GM23338 (cell line): ENCODE results near the gene C5orf47. TPM values are rescaled to one million over a fixed set of nuclear protein-coding genes. Genes with fewer than 3 reads are reported as not detected.

Experiments
- ATAC-seq: fragments of 200-7000 bp; cut with Tn5 transposase; 3 replicates; pipeline ENCODE4 v1.9.1; 2020
- DNase-seq: peaks from one replicate; pipeline ENCODE4 v3.0.0-alpha.2; 2015; ENCODE audit warnings: low spot score
- H2AFZ ChIP-seq: fragments of 200-600 bp; sonication (generic); 2 replicates; pipeline ENCODE4 v1.8.0; 2016; ENCODE audit warnings: antibody characterized with exemption, mild to moderate bottlenecking, moderate library complexity
- H3F3A ChIP-seq: fragments of 200-600 bp; sonication (generic); replicated peaks from 2 replicates; pipeline ENCODE4 v1.8.0; 2017; ENCODE audit warnings: antibody characterized with exemption, mixed run types, low read depth
- H3K27ac ChIP-seq: fragments of 200-600 bp; sonication (generic); 2 replicates; pipeline ENCODE4 v1.6.1; 2016; ENCODE audit warnings: low read depth
- H3K27me3 ChIP-seq: fragments of 200-600 bp; sonication (generic); 2 replicates; pipeline ENCODE4 v1.8.0; 2016; ENCODE audit warnings: mild to moderate bottlenecking, mixed run types, moderate library complexity; ENCODE audit not compliant: insufficient read depth
- H3K36me3 ChIP-seq: fragments of 200-600 bp; sonication (generic); 2 replicates; pipeline ENCODE4 v1.8.0; 2016; ENCODE audit warnings: mild to moderate bottlenecking; ENCODE audit not compliant: insufficient read depth
- H3K4me1 ChIP-seq: fragments of 200-600 bp; sonication (generic); 2 replicates; pipeline ENCODE4 v1.8.0; 2016; ENCODE audit warnings: mild to moderate bottlenecking, moderate library complexity; ENCODE audit not compliant: insufficient read depth
- H3K4me2 ChIP-seq: fragments of 200-600 bp; sonication (generic); 2 replicates; pipeline ENCODE4 v1.7.1; 2017; ENCODE audit warnings: mixed run types
- H3K4me3 ChIP-seq: fragments of 200-600 bp; sonication (generic); 2 replicates; pipeline ENCODE4 v1.6.1; 2016; ENCODE audit warnings: mixed run types
- H3K79me2 ChIP-seq: fragments of 200-600 bp; sonication (generic); replicated peaks from 2 replicates; pipeline ENCODE4 v1.8.0; 2017; ENCODE audit warnings: mild to moderate bottlenecking; ENCODE audit not compliant: insufficient read depth
- H3K9me2 ChIP-seq: fragments of 200-600 bp; sonication (generic); 2 replicates; pipeline ENCODE4 v1.8.0; 2017; ENCODE audit not compliant: insufficient read depth
- H4K20me1 ChIP-seq: fragments of 200-600 bp; sonication (generic); replicated peaks from 2 replicates; pipeline ENCODE4 v1.8.0; 2017; ENCODE audit warnings: mild to moderate bottlenecking; ENCODE audit not compliant: insufficient read depth
- H3K27ac Mint-ChIP-seq: 2 replicates; pipeline ENCODE4 v1.8.0; 2020; ENCODE audit warnings: inconsistent platforms, mild to moderate bottlenecking, moderate library complexity, mixed read lengths
- H3K27me3 Mint-ChIP-seq: 3 replicates; pipeline ENCODE4 v1.8.0; 2022; ENCODE audit warnings: low read depth, mild to moderate bottlenecking, moderate library complexity, mixed read lengths, inconsistent platforms; ENCODE audit not compliant: insufficient read depth, poor library complexity
- H3K36me3 Mint-ChIP-seq: 3 replicates; pipeline ENCODE4 v1.8.0; 2021; ENCODE audit warnings: low read depth, mild to moderate bottlenecking, inconsistent platforms, moderate library complexity, mixed read lengths
- H3K4me1 Mint-ChIP-seq: 3 replicates; pipeline ENCODE4 v1.8.0; 2020; ENCODE audit warnings: mild to moderate bottlenecking, inconsistent platforms, mixed read lengths
- H3K4me3 Mint-ChIP-seq: 3 replicates; pipeline ENCODE4 v1.8.0; 2021; ENCODE audit warnings: moderate library complexity, mild to moderate bottlenecking, inconsistent platforms, mixed read lengths
- H3K9me3 Mint-ChIP-seq: 3 replicates; pipeline ENCODE4 v1.8.0; 2020; ENCODE audit warnings: moderate library complexity, mild to moderate bottlenecking, inconsistent platforms, mixed read lengths
- CREB1 ChIP-seq: fragments of 250-450 bp; sonication (Bioruptor Pico); IDR thresholded peaks from 2 replicates; pipeline ENCODE4 v1.5.0; 2020; ENCODE audit warnings: low read depth, mild to moderate bottlenecking, moderate library complexity
- ETS1 ChIP-seq: IDR thresholded peaks from 2 replicates; pipeline ENCODE4 v1.6.1; 2016; ENCODE audit warnings: antibody characterized with exemption
- EZH2phosphoT487 ChIP-seq: fragments of 200-600 bp; sonication (generic); IDR thresholded peaks from one replicate; pipeline ENCODE4 v1.8.1; 2018; ENCODE audit warnings: antibody characterized with exemption; ENCODE audit not compliant: unreplicated experiment
- JUNB ChIP-seq: IDR thresholded peaks from one replicate; pipeline ENCODE4 v1.6.1; 2016; ENCODE audit warnings: antibody characterized with exemption; ENCODE audit not compliant: unreplicated experiment
- NANOG ChIP-seq: IDR thresholded peaks from 2 replicates; pipeline ENCODE4 v1.6.1; 2016; ENCODE audit warnings: antibody characterized with exemption, borderline replicate concordance
- POLR2AphosphoS5 ChIP-seq: IDR thresholded peaks from 2 replicates; pipeline ENCODE4 v1.6.1; 2016; ENCODE audit warnings: antibody characterized with exemption, low read depth
- REST ChIP-seq: IDR thresholded peaks from one replicate; pipeline ENCODE4 v1.6.1; 2018; ENCODE audit warnings: antibody characterized with exemption; ENCODE audit not compliant: unreplicated experiment
- STAT1 ChIP-seq: IDR thresholded peaks from one replicate; pipeline ENCODE4 v1.6.1; 2016; ENCODE audit warnings: antibody characterized with exemption; ENCODE audit not compliant: unreplicated experiment
- polyA plus RNA-seq: library from polyadenylated mRNA; unstranded; fragments of >200 nt; fragmentation: Nextera tagmentation; extraction: Ambion mirVana; gene quantifications from 2 replicates; pipeline ENCODE4 v1.2.1, GENCODE V29; 2016
- total RNA-seq: library from RNA; depleted of rRNA; stranded (reverse); fragments of >200 nt; shearing (Covaris generic); gene quantifications from 2 replicates; pipeline ENCODE4 v1.2.3, GENCODE V29; 2014
- TF ChIP-seq, protein P1 (sequence below), 2 experiments: fragments of 200-600 bp in 1 of 2; sonication (generic) in 1 of 2; conservative IDR thresholded peaks; 2 replicates each; pipeline versions ENCODE4 v1.5.1 to v1.6.1; 2016 to 2017; ENCODE audit warnings: antibody characterized with exemption in 2 of 2, low read depth in 2 of 2, mild to moderate bottlenecking in 2 of 2, moderate library complexity in 1 of 2

C5orf47 gene
- total and polyA plus RNA-seq, 2 experiments from 2014 or later, result 0.63 to 1.1 TPM

- no peak for TF ChIP-seq EZH2phosphoT487
- no peak for TF ChIP-seq JUNB
- TF ChIP-seq, protein P1, sequence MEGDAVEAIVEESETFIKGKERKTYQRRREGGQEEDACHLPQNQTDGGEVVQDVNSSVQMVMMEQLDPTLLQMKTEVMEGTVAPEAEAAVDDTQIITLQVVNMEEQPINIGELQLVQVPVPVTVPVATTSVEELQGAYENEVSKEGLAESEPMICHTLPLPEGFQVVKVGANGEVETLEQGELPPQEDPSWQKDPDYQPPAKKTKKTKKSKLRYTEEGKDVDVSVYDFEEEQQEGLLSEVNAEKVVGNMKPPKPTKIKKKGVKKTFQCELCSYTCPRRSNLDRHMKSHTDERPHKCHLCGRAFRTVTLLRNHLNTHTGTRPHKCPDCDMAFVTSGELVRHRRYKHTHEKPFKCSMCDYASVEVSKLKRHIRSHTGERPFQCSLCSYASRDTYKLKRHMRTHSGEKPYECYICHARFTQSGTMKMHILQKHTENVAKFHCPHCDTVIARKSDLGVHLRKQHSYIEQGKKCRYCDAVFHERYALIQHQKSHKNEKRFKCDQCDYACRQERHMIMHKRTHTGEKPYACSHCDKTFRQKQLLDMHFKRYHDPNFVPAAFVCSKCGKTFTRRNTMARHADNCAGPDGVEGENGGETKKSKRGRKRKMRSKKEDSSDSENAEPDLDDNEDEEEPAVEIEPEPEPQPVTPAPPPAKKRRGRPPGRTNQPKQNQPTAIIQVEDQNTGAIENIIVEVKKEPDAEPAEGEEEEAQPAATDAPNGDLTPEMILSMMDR (conservative IDR thresholded peaks at IDR 0.05; ENCODE audit: low read depth in 2 of 2), result no peak
- TF ChIP-seq REST, result no peak
- no peak for TF ChIP-seq POLR2AphosphoS5
- TF ChIP-seq CREB1 (CRISPR knock-in tag), result no peak
- TF ChIP-seq NANOG, result no peak
These were observed 11.1 kb downstream of the C5orf47 start (continued) for GRCh38 chr5:174000076-174000475.

DNA sequence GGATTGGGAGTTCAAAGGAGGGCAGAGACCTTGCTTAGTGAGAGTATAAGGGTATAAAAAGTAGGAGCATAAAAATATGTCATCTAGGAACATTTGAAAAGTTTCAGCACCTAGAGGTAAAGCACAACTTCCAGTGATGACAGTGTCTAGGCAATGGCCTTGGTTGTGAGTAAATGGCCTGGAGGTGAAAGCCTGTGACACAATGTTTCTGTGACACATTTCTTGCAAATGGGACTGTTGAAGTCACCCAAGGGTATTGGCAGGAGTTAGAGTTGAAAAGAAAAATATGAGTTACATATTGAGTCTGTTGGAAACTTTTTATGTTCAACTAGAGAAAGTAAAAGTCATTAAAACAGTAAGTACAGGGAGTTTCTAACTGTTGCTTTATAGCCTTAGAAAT, 14.8 kb downstream of the C5orf47 start:
- Mint-ChIP-seq H3K27ac (no peak overlapping the region), H3K4me3 (no peak overlapping the region), H3K4me1 (no peaks in the 10 kb centered on the region), H3K9me3 (no peaks in the 10 kb centered on the region), H3K27me3 (peaks cover 3% of the 10 kb centered on the region), H3K36me3 (no peaks in the 10 kb centered on the region)
- H2AFZ ChIP-seq, result 0 out of 2 replicates have a peak overlapping the region, but pooled peaks have one; percentile 21
- no peaks in the 10 kb centered on the region for H3K27me3 ChIP-seq
- H4K20me1 ChIP-seq, result no peaks in the 10 kb centered on the region
- H3K9me2 ChIP-seq, result no peaks in the 10 kb centered on the region
- DNase-seq, result no peak
- no peak overlapping the region for H3K27ac ChIP-seq
- no peaks in the 10 kb centered on the region for H3K36me3 ChIP-seq
- no peak for ATAC-seq
- TF ChIP-seq, protein P1 (conservative IDR thresholded peaks at IDR 0.05; ENCODE audit: low read depth in 2 of 2), result no peak
- no peak for TF ChIP-seq NANOG
- TF ChIP-seq POLR2AphosphoS5, result no peak
- TF ChIP-seq STAT1, result no peak
- no peak for TF ChIP-seq JUNB
- TF ChIP-seq ETS1, result no peak
- TF ChIP-seq REST, result no peak
- no peaks in the 10 kb centered on the region for H3K79me2 ChIP-seq
- H3F3A ChIP-seq, result no peaks in the 10 kb centered on the region
- no peak overlapping the region for H3K4me3 ChIP-seq
- no peaks in the 10 kb centered on the region for H3K4me1 ChIP-seq
- H3K4me2 ChIP-seq, result no peak overlapping the region
